ENCODE measurements around the gene VWA5B2. TPM values are rescaled to one million over a fixed set of nuclear protein-coding genes. Genes with fewer than 3 reads are reported as not detected.
A peak's percentile ranks its signal among the peaks of the same experiment; 100 is the strongest.

The VWA5B2 gene
- total RNA-seq, 1 experiment from 2014 or later, result 0.90 TPM

DNA sequence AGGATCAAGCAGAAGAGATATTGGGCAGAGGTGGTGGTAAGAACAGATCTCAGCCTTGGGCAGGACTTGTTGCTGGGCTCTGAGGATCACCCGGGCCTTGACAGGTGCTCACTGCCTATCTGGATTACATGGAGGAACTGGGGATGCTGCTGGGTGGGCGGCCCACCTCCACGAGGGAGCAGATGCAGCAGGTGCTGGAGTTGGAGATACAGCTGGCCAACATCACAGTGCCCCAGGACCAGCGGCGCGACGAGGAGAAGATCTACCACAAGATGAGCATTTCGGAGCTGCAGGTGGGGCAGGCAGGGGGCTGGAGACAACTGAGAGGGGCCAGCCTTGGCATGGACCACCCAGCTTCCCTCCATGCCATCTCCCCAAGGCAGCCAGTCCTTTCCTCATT, 54.3 kb downstream of the VWA5B2 start:
- BruUV-seq (replicated peaks), result no TSS peak
- CTCF ChIA-PET, result interaction anchor here (0.5 to 0.8 kb wide), 3 partner anchors 36 to 518 kb away, joined by 3 to 4 read pairs (median 4); no protein-coding TSS in a partner anchor
- H3K27ac Mint-ChIP-seq (ENCODE audit: unreplicated experiment), result no peak overlapping the region
- DNase-seq, result no peak
- H3K4me1 Mint-ChIP-seq (ENCODE audit: low read depth, unreplicated experiment), result no peaks in the 10 kb centered on the region
- H3K27me3 Mint-ChIP-seq (ENCODE audit: unreplicated experiment), result peaks cover 89% of the 10 kb centered on the region
- no peaks in the 10 kb centered on the region for H3K9me3 Mint-ChIP-seq (ENCODE audit: low read depth, unreplicated experiment)
- H3K36me3 Mint-ChIP-seq (ENCODE audit: insufficient read depth, unreplicated experiment), result no peaks in the 10 kb centered on the region
- intact Hi-C loops (cut with micrococcal nuclease; ENCODE audit: unreplicated experiment), result no loop called here
- H3K4me3 Mint-ChIP-seq (ENCODE audit: low read depth, unreplicated experiment), result no peak overlapping the region
- TF ChIP-seq, protein P1, sequence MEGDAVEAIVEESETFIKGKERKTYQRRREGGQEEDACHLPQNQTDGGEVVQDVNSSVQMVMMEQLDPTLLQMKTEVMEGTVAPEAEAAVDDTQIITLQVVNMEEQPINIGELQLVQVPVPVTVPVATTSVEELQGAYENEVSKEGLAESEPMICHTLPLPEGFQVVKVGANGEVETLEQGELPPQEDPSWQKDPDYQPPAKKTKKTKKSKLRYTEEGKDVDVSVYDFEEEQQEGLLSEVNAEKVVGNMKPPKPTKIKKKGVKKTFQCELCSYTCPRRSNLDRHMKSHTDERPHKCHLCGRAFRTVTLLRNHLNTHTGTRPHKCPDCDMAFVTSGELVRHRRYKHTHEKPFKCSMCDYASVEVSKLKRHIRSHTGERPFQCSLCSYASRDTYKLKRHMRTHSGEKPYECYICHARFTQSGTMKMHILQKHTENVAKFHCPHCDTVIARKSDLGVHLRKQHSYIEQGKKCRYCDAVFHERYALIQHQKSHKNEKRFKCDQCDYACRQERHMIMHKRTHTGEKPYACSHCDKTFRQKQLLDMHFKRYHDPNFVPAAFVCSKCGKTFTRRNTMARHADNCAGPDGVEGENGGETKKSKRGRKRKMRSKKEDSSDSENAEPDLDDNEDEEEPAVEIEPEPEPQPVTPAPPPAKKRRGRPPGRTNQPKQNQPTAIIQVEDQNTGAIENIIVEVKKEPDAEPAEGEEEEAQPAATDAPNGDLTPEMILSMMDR (IDR thresholded peaks at IDR 0.05; ENCODE audit: unreplicated experiment), result no peak

DNA sequence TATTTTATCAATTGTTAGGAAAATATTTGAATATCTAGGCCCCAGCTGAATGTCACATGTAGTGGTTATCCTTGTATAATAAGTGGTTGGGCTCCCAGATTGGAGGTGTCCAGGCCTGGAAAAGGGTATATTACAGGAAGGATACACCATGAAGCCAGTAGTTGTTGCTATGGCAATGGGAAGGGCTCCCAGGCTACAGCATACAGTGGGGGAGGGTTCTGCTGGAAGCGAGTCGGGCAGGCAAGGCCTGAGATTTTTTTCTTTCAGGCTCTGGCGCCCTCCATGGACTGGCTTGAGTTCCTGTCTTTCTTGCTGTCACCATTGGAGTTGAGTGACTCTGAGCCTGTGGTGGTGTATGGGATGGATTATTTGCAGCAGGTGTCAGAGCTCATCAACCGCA, 55.3 kb downstream of the VWA5B2 start:
- CTCF ChIA-PET, result interaction anchor here (1.0 to 1.4 kb wide), 2 partner anchors 57 to 389 kb away, joined by 3 to 6 read pairs; no protein-coding TSS in a partner anchor
- H3K27ac Mint-ChIP-seq (ENCODE audit: unreplicated experiment), result no peak overlapping the region
- no peaks in the 10 kb centered on the region for H3K4me1 Mint-ChIP-seq (ENCODE audit: low read depth, unreplicated experiment)
- H3K4me3 Mint-ChIP-seq (ENCODE audit: low read depth, unreplicated experiment), result no peak overlapping the region
- intact Hi-C loops (cut with micrococcal nuclease; ENCODE audit: unreplicated experiment), result loop anchor here (5.0 kb wide), 1 partner anchor 242 kb away; no protein-coding TSS in a partner anchor
- DNase-seq, result peak; percentile 76
- peaks cover 79% of the 10 kb centered on the region for H3K27me3 Mint-ChIP-seq (ENCODE audit: unreplicated experiment)
- BruUV-seq (replicated peaks), result no TSS peak
- TF ChIP-seq, protein P1 (IDR thresholded peaks at IDR 0.05; ENCODE audit: unreplicated experiment), result peak; percentile 36
- H3K36me3 Mint-ChIP-seq (ENCODE audit: insufficient read depth, unreplicated experiment), result no peaks in the 10 kb centered on the region
- no peaks in the 10 kb centered on the region for H3K9me3 Mint-ChIP-seq (ENCODE audit: low read depth, unreplicated experiment)

DNA sequence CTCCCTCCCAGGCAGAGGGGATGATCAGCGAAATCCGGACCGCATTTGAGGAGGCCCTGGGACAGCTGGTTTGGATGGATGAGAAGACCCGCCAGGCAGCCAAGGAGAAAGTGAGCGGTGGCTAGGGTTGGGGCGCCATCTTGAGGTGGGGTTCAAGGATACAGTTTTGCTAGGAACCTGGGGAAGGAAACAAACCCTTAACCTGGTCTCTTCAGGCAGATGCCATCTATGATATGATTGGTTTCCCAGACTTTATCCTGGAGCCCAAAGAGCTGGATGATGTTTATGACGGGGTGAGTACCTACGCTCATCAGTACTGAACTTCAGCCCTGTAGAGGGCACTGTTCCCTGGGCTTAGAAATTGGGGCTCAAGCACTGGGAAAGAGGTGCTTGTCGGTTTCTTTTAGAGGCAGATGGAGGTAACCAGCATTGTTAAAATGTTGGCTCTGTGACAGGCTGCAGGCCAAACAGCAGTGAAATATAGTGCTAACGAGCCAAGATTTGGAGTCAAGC, 60.1 kb downstream of the VWA5B2 start:
- Mint-ChIP-seq H3K4me3 (ENCODE audit: low read depth, unreplicated experiment) (no peak overlapping the region), H3K4me1 (ENCODE audit: low read depth, unreplicated experiment) (no peaks in the 10 kb centered on the region), H3K36me3 (ENCODE audit: insufficient read depth, unreplicated experiment) (no peaks in the 10 kb centered on the region), H3K9me3 (ENCODE audit: low read depth, unreplicated experiment) (no peaks in the 10 kb centered on the region), H3K27ac (ENCODE audit: unreplicated experiment) (no peak overlapping the region), H3K27me3 (ENCODE audit: unreplicated experiment) (peaks cover 72% of the 10 kb centered on the region)
- DNase-seq, result peak; percentile 90
- TF ChIP-seq, protein P1 (IDR thresholded peaks at IDR 0.05; ENCODE audit: unreplicated experiment), result peak; percentile 97
- CTCF ChIA-PET, result interaction anchor here (0.6 to 1.4 kb wide), 8 partner anchors 31 to 394 kb away, joined by 3 to 9 read pairs (median 3); partner anchors contain the start of genes ABCF3 and EEF1AKMT4
- intact Hi-C loops (cut with micrococcal nuclease; ENCODE audit: unreplicated experiment), result loop anchor here (1.0 to 5.0 kb wide), 5 partner anchors 39 to 395 kb away; no protein-coding TSS in a partner anchor
- no TSS peak for BruUV-seq (replicated peaks)

DNA sequence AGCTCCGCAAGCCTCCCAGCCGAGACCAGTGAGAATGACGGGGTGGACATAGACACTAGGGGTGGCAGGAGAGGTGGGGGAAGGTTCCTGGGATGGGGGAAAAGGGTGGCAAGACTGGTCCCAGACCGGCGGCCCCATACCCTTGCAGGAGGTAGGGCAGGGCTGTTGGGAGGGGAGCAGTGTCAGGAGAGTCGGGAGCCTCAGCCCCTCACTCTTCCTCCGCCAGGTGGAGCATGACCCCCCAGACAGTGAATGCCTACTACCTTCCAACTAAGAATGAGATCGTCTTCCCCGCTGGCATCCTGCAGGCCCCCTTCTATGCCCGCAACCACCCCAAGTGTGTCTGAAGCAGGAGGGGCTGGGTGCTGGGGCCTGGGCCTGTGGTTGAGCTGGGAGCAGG, 60.9 kb downstream of the VWA5B2 start:
- Mint-ChIP-seq H3K4me1 (ENCODE audit: low read depth, unreplicated experiment) (no peaks in the 10 kb centered on the region), H3K36me3 (ENCODE audit: insufficient read depth, unreplicated experiment) (no peaks in the 10 kb centered on the region), H3K27me3 (ENCODE audit: unreplicated experiment) (peaks cover 72% of the 10 kb centered on the region), H3K9me3 (ENCODE audit: low read depth, unreplicated experiment) (no peaks in the 10 kb centered on the region), H3K27ac (ENCODE audit: unreplicated experiment) (no peak overlapping the region), H3K4me3 (ENCODE audit: low read depth, unreplicated experiment) (no peak overlapping the region)
- TF ChIP-seq, protein P1 (IDR thresholded peaks at IDR 0.05; ENCODE audit: unreplicated experiment), result no peak
- no TSS peak for BruUV-seq (replicated peaks)
- intact Hi-C loops (cut with micrococcal nuclease; ENCODE audit: unreplicated experiment), result no loop called here
- CTCF ChIA-PET, result no interaction called here
- DNase-seq, result no peak
